Osteocyte (in vitro differentiated cells): ENCODE measurements around the gene MYO1D. TPM values are rescaled to one million over a fixed set of nuclear protein-coding genes. Genes with fewer than 3 reads are reported as not detected.

Source experiments
- DNase-seq: peaks from one replicate; pipeline ENCODE4 v3.0.0; 2021; ENCODE audit warnings: mixed read lengths; ENCODE audit not compliant: unreplicated experiment; ENCODE audit errors: extremely low spot score
- H3K27ac Mint-ChIP-seq: one replicate; pipeline ENCODE4 v1.8.0; 2021; ENCODE audit warnings: mild to moderate bottlenecking, mixed read lengths; ENCODE audit not compliant: unreplicated experiment
- H3K27me3 Mint-ChIP-seq: one replicate; pipeline ENCODE4 v1.8.0; 2021; ENCODE audit warnings: mixed read lengths; ENCODE audit not compliant: unreplicated experiment
- H3K36me3 Mint-ChIP-seq: one replicate; pipeline ENCODE4 v1.8.0; 2021; ENCODE audit warnings: mixed read lengths; ENCODE audit not compliant: unreplicated experiment
- H3K4me1 Mint-ChIP-seq: one replicate; pipeline ENCODE4 v1.8.0; 2021; ENCODE audit warnings: mixed read lengths; ENCODE audit not compliant: unreplicated experiment
- H3K4me3 Mint-ChIP-seq: one replicate; pipeline ENCODE4 v1.8.0; 2021; ENCODE audit warnings: mild to moderate bottlenecking, moderate library complexity, mixed read lengths; ENCODE audit not compliant: unreplicated experiment
- H3K9me3 Mint-ChIP-seq: one replicate; pipeline ENCODE4 v1.8.0; 2021; ENCODE audit warnings: mixed read lengths; ENCODE audit not compliant: unreplicated experiment
- total RNA-seq: library from RNA; stranded (reverse); gene quantifications from 2 replicates; pipeline ENCODE4 v1.2.1, GENCODE V29; 2021
- TF ChIP-seq, protein P1 (sequence below): fragments of 200-600 bp; sonication (generic); IDR thresholded peaks from 2 replicates; pipeline ENCODE4 v1.5.0; 2021; ENCODE audit warnings: antibody characterized with exemption, mild to moderate bottlenecking, moderate library complexity

The MYO1D gene
- total RNA-seq, 1 donor from 2014 or later, result 19.1 TPM

GRCh38 chr17:32849879-32850278 is 27.0 kb downstream of the MYO1D start:
- peaks cover 7% of the 10 kb centered on the region for H3K27me3 Mint-ChIP-seq
- TF ChIP-seq, protein P1, sequence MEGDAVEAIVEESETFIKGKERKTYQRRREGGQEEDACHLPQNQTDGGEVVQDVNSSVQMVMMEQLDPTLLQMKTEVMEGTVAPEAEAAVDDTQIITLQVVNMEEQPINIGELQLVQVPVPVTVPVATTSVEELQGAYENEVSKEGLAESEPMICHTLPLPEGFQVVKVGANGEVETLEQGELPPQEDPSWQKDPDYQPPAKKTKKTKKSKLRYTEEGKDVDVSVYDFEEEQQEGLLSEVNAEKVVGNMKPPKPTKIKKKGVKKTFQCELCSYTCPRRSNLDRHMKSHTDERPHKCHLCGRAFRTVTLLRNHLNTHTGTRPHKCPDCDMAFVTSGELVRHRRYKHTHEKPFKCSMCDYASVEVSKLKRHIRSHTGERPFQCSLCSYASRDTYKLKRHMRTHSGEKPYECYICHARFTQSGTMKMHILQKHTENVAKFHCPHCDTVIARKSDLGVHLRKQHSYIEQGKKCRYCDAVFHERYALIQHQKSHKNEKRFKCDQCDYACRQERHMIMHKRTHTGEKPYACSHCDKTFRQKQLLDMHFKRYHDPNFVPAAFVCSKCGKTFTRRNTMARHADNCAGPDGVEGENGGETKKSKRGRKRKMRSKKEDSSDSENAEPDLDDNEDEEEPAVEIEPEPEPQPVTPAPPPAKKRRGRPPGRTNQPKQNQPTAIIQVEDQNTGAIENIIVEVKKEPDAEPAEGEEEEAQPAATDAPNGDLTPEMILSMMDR, result no peak
- no peaks in the 10 kb centered on the region for H3K9me3 Mint-ChIP-seq
- no peak overlapping the region for H3K27ac Mint-ChIP-seq
- peaks cover 9% of the 10 kb centered on the region for H3K4me1 Mint-ChIP-seq
- H3K36me3 Mint-ChIP-seq, result no peaks in the 10 kb centered on the region
- H3K4me3 Mint-ChIP-seq, result no peak overlapping the region
- DNase-seq, result no peak

GRCh38 chr17:32847977-32848376 is 28.9 kb downstream of the MYO1D start:
- Mint-ChIP-seq H3K36me3 (no peaks in the 10 kb centered on the region), H3K9me3 (no peaks in the 10 kb centered on the region), H3K27ac (no peak overlapping the region), H3K4me3 (no peak overlapping the region), H3K4me1 (peaks cover 1% of the 10 kb centered on the region), H3K27me3 (peaks cover 5% of the 10 kb centered on the region)
- no peak for DNase-seq
- TF ChIP-seq, protein P1, result no peak

GRCh38 chr17:32846143-32846542 is 30.8 kb downstream of the MYO1D start:
- no peaks in the 10 kb centered on the region for H3K4me1 Mint-ChIP-seq
- no peaks in the 10 kb centered on the region for H3K36me3 Mint-ChIP-seq
- peaks cover 6% of the 10 kb centered on the region for H3K27me3 Mint-ChIP-seq
- no peaks in the 10 kb centered on the region for H3K9me3 Mint-ChIP-seq
- no peak for DNase-seq
- no peak overlapping the region for H3K27ac Mint-ChIP-seq
- no peak overlapping the region for H3K4me3 Mint-ChIP-seq
- TF ChIP-seq, protein P1, result no peak

DNA sequence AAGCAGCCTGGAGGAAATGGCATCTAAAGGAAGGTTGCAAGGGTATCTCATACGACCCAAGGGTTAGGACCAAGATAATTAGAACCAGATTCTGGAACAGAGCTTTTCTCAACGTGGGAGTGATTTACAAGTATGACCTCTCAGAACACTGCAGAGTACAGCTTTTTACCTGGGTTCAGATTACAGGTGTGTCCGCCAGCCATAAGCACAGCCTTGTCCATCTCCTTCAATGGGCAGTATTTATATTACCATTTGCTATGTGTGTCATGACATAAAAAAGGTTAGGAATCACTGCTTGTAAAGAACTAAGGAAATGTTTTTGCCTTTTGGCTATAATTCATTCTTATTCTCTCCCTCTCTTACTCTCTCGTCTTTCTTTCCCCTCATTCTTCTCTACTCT is 36.7 kb downstream of the MYO1D start:
- Mint-ChIP-seq H3K4me3 (no peak overlapping the region), H3K36me3 (no peaks in the 10 kb centered on the region), H3K4me1 (no peaks in the 10 kb centered on the region), H3K27me3 (peaks cover 5% of the 10 kb centered on the region), H3K9me3 (no peaks in the 10 kb centered on the region), H3K27ac (no peak overlapping the region)
- TF ChIP-seq, protein P1, result no peak
- DNase-seq, result no peak

- no peaks in the 10 kb centered on the region for H3K4me1 Mint-ChIP-seq
- TF ChIP-seq, protein P1, result no peak
- H3K9me3 Mint-ChIP-seq, result no peaks in the 10 kb centered on the region
- H3K27ac Mint-ChIP-seq, result no peak overlapping the region
- DNase-seq, result no peak
- peaks cover 3% of the 10 kb centered on the region for H3K27me3 Mint-ChIP-seq
- no peak overlapping the region for H3K4me3 Mint-ChIP-seq
- H3K36me3 Mint-ChIP-seq, result no peaks in the 10 kb centered on the region
Measured at GRCh38 chr17:32836527-32836926, 40.4 kb downstream of the MYO1D start.
